ENCODE data around the gene ATP6V0D1.

The ATP6V0D1 gene

GRCh38 chr16:67406111-67406971 lies 74.6 kb downstream of the ATP6V0D1 start:
- DNase-seq = no peak

- no peak for DNase-seq
These were observed 75.6 kb downstream of the ATP6V0D1 start for GRCh38 chr16:67405336-67405735.

DNA sequence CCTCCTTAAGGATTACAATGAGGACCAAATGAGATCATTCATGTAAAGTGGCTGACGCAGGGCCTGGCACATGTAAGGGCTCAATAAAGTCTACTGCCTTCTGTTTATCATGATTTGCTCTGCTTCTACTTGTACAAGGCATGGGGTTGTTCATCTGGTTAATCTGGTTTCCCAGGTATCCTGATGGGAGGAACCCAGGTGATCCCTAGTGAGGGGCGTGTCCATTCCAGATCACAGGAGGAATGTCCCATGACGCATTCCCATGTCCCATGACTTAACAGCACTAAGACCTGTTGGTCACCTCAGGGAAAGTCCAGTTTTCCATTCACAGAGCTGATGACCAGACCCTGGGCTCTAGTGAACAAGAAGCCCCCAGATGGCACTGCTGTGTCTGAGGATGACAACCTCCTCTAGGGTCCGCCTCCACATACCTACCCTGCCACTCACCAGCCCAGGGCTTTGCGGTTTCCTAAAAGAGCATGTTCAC lies 76.2 kb downstream of the ATP6V0D1 start:
- DNase-seq = no peak

DNA sequence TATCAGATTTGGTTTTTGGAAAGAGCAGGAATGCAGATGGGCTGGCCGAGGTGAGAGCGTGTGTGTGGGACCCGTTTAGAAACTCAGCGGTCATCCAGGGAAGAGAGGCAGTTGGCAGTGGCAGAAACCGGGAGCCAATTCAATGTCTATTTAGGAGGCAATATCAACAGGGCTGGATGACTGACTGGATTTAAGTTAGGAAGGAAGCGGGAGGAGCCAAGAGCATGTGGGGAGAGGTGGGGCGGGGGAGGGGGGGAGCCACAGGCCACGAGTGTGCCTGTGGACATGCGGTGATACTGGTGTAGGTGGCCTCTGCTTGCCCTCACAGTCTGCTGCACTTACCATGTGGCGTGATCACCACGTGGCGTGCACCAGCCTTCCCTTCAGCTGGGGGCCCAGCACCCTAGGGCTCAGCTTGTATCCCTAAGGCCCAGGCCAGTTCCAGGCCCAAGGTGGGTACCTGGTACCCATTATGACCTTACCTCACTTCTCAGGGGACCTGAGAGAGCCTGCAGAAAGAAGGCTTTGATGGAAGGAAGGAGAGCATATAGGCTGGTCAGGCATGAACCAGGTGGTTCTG lies 76.9 kb downstream of the ATP6V0D1 start:
- no peak for DNase-seq

GRCh38 chr16:67400901-67401300 lies 80.1 kb downstream of the ATP6V0D1 start:
- DNase-seq = no peak

GRCh38 chr16:67399749-67400704 lies 80.9 kb downstream of the ATP6V0D1 start:
- no peak for DNase-seq

GRCh38 chr16:67399218-67399733 lies 81.7 kb downstream of the ATP6V0D1 start:
- DNase-seq = peak; percentile 85

- no peak for DNase-seq
These were observed 82.3 kb downstream of the ATP6V0D1 start for GRCh38 chr16:67398546-67399217.

DNA sequence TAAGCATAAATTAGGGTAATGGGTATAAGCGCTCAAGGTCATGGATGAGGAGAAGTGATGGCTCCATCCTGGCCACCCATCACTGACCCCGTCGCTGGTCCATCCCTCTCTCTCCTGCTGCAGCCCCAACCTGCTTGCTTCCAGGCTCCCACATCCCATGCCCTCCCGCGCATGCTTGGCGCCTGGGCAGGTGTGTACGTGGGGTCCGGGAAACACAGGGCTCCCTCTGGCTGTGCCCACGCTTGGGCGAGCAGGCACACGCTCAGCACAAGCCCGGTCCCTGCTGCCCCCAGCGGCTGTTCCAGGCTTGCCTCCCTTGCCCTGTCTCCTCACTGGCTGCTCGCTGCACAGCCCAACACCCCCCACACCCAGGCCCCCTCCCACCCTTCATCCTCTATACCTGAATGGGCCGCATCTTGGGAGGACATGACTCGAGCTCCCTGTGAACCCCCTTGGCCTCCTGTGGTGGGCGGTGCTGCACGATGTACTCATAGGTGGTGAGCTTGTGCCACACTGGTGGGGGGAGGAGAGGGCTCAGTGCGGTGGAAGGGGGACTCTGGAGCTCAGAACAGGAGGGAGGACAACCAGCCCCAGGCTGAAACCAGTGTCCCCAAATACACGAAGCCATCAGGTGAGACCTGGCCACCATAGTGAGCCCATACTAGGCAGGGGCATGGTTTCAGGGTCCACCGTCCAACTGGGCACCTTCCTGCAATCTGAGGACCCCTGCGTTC lies 83.0 kb downstream of the ATP6V0D1 start:
- peak; percentile 51 for DNase-seq

DNA sequence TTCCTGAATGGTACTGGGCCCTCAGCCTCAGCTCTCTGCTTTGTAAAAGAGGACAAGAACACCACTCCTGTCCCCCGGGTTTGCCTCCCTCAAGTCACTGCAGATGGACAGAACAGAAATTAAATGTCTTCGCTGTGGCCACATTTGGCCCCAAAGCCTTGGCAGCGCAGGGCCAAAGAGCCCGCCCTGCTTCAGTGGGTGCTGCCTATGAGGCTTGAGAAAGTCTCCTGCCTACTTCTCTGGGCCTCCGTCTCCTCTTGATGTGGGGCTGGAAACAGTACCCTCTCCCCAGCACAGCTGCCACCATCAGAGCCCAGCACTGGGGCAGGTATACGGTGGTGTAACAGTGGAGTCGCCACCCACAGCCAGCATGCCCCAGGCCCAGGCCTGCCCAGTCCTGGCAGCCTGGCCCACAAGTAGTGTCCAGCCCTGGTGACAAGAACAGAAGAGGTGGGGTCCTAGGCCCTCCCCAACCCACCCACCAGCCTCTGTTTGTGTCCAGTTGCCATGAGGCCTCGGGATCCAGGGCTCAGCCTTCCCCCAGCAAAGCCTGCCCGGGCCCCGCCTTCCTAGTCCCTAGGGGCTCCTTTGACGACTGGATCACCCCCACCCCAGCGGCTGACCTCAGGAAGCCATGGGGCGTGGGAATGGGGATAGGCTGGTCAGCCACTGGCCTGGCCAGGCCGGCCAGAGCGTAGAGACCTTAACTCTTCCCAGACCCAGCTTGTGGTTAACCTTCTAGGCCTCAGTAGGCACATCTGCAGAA lies 83.7 kb downstream of the ATP6V0D1 start:
- DNase-seq = peak; percentile 30

DNA sequence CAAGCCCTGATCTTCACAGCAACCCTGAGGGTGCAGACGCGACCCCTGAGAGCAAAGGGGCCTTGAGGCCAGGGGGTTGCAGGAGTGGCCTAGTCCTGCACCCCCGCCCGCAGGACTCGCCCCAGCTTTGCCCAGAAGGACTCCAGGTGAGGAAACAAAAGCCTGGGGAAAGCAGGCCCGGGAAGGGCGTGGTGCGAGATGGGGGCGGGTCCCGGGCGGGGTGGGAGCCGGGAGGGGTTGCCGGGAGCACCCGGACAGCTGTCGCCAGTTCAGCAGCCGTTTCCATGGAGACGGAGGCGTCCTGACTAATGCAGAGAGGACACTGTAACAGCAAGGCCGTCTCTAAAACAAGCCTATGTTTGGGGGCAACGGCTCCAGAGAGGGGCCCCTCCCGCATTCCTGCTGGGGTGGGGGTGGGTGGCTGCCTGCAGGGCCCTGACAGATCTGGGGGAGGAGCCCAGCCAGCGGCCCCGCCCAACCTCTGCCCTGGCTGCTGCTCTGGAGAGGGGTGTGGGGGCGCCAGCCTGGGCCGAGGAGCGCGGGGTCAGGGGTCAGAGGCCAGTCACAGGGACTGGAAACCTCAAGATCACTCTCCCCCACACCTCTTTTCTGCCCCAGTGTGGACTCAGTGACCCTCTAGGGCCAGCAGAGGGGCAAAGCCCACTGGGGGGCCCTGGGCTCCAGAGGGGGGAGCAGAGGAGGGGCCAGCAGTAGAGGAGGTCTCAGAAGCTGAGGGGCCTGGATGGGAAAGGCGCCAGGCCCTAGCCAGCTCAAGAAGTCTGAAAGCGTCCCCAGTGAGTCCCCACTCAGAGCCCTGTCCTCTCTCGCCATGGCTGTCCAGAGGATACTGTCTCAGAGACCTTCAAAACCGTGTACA lies 84.6 kb downstream of the ATP6V0D1 start:
- peak; percentile 57 for DNase-seq

DNA sequence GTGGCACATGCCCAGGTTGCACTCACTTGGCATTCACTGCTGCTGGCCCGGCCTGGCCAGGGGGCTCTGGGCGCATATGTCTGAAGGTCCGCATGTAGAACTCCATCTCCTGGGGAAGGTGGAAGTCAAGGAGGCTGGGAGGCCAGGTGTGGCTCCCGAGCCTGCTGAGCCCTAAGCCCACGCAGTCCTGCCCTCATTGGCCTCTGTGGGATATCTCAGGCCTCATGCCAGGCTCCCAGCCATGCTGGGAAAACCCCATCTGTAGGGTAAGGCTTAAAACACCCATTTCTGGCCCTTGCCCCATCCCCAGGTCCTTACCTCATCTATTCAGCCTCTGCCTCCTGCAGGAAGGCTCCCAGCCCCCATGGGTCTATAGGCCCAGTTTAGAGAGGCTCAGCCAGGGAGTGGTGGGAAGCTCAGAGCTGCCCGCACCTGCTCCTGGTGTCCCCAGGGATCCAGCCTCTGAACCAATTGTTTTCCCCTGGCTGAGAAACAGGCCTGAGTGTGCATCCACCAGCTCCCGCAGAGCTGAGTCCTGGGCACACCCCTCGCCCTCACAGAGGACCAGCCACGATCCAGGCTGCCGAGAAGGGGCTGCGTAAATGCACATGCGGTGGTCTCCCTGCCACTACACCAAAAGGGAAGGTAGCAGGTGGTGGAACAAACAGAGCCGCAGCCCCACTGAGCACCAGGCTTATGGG lies 85.3 kb downstream of the ATP6V0D1 start:
- peak; percentile 52 for DNase-seq

- no peak for DNase-seq
These were observed 85.9 kb downstream of the ATP6V0D1 start for GRCh38 chr16:67395105-67395457.

GRCh38 chr16:67394155-67395104 lies 86.5 kb downstream of the ATP6V0D1 start:
- peak; percentile 71 for DNase-seq

DNA sequence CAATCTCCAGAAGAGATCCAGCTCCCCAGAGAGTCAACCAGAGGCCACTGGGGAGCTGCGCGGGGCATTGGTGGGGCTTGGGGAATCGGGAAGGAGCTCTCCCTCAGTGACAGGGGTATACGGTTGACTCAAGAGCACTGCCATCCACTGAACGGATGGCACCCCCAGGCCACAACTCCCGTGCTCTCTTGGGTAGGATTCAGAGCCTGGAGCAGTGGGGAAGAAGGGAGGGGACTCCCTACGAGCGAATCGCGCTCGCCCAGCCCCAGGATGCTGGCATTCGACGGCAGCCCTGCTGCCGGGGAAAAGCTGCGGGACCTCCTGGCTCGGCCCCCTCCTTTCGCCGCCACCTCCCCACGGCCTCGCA lies 87.2 kb downstream of the ATP6V0D1 start:
- peak; percentile 77 for DNase-seq

DNA sequence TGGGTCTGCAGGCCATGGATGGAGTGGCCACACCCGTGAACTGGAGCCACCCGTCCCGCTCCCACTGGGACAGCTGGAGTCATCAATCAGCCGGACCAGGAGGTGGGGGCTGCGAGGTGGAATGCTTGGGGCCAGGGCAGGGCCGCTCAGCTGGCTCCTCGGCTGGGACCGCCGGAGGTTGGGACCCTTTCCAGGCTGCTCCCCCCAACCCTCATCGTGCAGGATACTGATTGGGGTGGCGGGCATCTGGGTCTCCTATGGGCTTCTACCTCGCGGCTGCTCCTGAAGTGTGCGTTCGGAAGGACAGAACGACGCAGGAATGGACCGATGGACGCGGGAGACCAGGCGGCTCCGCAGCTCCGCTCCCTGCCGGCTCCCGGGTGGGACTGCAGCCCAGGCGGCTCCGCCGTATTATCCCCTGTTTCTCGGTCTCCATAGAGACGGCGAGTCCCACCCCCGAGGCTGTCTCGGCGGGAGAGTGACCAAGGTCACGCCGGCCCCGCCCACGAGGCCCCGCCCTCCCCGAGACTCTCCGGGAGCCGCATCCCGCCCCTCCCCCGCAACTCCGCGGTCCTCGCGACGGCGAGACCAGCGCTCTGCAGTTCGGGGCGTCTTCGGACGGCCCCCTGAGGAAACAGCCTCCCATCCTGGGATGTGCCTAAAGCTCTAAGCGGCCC lies 87.7 kb downstream of the ATP6V0D1 start, which contains the start of gene TPPP3:
TSS of gene TPPP3 (minus strand) at position 388 of the 677 bp plus-strand sequence. CDS start 2,387 bp downstream, outside the sequence.
- DNase-seq = peak; percentile 78

Measured in right kidney (tissue), 1 donor.